Measurements from ENCODE around the gene ARMC9.

ARMC9 gene

DNA sequence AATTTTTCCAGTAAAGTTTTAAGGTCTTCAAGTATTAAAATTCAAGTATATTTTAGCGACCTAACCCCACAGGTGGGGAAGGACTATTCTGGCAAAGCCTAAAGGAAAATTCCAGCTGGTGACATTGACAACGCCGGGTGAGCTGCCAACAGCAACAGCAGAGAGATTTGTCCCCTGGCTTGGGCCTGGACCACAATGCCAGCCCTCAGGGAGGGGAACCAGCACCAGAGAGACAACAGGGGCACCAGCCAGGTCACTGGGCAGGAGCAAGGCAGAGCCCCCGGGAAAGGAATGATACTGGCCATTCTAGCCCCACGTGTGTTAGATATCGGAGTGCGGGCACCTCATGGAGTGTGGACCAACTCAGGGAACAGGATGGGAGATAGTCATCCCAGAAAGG, 95.7 kb downstream of the ARMC9 start:
- Histone ChIP-seq H3K27ac (no peak overlapping the region), H3K4me1 (no peaks in the 10 kb centered on the region), H3K27me3 (no peaks in the 10 kb centered on the region), H3K36me3 (peaks cover 10 to 67% (median 38%) of the 10 kb centered on the region in 3 donors), H3K4me3 (no peak overlapping the region), H3K9me3 (no peaks in the 10 kb centered on the region)
- TF ChIP-seq, protein P1, sequence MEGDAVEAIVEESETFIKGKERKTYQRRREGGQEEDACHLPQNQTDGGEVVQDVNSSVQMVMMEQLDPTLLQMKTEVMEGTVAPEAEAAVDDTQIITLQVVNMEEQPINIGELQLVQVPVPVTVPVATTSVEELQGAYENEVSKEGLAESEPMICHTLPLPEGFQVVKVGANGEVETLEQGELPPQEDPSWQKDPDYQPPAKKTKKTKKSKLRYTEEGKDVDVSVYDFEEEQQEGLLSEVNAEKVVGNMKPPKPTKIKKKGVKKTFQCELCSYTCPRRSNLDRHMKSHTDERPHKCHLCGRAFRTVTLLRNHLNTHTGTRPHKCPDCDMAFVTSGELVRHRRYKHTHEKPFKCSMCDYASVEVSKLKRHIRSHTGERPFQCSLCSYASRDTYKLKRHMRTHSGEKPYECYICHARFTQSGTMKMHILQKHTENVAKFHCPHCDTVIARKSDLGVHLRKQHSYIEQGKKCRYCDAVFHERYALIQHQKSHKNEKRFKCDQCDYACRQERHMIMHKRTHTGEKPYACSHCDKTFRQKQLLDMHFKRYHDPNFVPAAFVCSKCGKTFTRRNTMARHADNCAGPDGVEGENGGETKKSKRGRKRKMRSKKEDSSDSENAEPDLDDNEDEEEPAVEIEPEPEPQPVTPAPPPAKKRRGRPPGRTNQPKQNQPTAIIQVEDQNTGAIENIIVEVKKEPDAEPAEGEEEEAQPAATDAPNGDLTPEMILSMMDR (IDR thresholded peaks at IDR 0.05) = no peak
- intact Hi-C loops (cut with DNase I; ENCODE audit: low total_unique reads) = loop anchor here (10.0 kb wide), 1 partner anchor 121 kb away; no protein-coding TSS in a partner anchor
- no peak for DNase-seq

DNA sequence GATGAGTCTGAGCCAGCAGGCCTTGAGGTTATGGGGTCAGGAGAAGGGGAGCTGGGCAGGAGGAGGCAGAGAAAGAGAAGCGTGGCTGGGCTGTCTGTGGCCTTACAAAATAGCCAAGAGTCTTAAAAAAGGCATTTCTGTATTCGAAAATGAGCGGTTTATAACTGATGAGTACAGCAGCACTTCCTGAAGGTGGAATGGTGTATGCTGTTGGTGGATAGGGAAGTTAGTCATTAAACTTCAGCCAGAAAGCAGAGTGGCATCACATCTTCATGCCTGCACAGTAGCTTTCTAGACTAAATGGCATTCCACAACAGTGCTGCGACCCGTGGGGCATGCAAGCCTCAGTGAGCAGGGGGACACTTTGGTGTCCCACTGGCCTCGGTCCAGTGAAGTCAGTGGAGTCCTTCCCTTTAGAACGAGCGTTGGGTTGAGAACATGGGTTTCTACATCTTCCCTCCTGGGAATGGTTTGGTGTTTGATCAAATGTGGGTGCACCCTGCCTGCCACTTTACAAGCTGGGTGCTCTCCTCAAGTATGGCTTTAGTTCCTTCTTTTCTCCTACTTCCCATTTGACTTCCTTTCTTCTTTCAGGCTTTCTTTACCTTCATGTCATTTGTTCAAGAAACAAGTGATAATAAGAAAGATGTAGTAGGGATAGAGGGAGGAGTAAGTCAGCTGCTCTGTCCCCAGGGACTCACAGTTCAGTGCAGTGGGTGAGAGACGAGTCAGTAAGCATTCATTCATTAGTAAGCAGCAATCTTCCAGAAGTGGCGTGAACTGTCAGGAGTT, 96.3 kb downstream of the ARMC9 start:
- Histone ChIP-seq H3K4me1 (no peaks in the 10 kb centered on the region), H3K9me3 (no peaks in the 10 kb centered on the region), H3K36me3 (peaks cover 10 to 61% (median 32%) of the 10 kb centered on the region in 3 donors), H3K27me3 (no peaks in the 10 kb centered on the region), H3K27ac (no peak overlapping the region), H3K4me3 (no peak overlapping the region)
- DNase-seq = no peak
- intact Hi-C loops (cut with DNase I; ENCODE audit: low total_unique reads) = loop anchor here (10.0 kb wide), 1 partner anchor 120 kb away; no protein-coding TSS in a partner anchor
- TF ChIP-seq, protein P1 (IDR thresholded peaks at IDR 0.05) = no peak

DNA sequence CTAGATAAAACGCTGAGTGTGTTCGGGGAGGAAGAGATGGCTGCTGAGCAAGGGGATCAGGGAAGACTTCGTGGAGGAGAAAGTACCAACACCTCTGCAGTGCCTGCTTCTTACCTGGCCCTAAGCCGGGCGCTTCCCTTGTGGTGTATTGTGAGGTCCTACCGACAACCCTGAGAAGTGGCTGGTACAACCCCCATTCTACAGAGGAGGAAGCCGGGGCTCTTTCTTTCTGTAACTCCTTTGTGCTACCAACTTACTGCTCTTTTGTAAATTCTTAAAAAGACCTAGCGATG, 96.9 kb downstream of the ARMC9 start:
- Histone ChIP-seq H3K4me1 (no peaks in the 10 kb centered on the region), H3K9me3 (no peaks in the 10 kb centered on the region), H3K27me3 (no peaks in the 10 kb centered on the region), H3K27ac (no peak overlapping the region), H3K36me3 (peaks cover 10 to 59% (median 32%) of the 10 kb centered on the region in 3 donors), H3K4me3 (no peak overlapping the region)
- DNase-seq = no peak
- intact Hi-C loops (cut with DNase I; ENCODE audit: low total_unique reads) = loop anchor here (10.0 kb wide), 1 partner anchor 119 kb away; no protein-coding TSS in a partner anchor
- TF ChIP-seq, protein P1 (IDR thresholded peaks at IDR 0.05) = no peak

DNA sequence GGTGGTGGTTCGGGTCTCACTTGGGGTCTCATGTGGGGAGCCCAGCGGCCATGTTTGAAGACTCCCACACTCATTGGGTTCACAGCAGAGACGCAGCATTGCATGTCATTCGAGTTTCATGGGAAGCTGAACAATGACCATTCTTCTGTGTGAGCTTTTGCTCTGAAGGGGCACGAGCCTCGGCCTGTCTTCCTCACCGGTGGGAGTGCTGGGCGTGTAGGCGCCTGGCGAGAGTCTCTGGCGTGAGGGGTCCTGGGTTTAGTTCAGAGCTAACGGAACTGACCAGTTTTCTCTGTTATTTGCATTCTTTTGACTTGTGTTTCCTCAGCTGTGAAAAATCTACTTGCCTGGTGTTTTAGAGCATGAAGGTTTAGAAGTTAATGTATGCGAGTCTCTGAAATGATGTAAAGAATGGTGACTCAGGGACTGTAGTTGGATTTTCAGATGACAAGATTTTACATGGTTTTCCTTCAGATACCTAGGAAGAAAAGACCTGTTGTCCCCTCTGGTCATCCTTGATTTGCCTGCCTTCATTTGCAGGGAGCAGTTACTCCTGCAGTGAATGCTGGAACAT, 98.1 kb downstream of the ARMC9 start:
- DNase-seq = no peak
- TF ChIP-seq, protein P1 (IDR thresholded peaks at IDR 0.05) = no peak
- Histone ChIP-seq H3K27me3 (no peaks in the 10 kb centered on the region), H3K4me1 (no peaks in the 10 kb centered on the region), H3K36me3 (peaks cover 6 to 51% (median 27%) of the 10 kb centered on the region in 3 donors), H3K27ac (no peak overlapping the region), H3K4me3 (no peak overlapping the region), H3K9me3 (no peaks in the 10 kb centered on the region)
- intact Hi-C loops (cut with DNase I; ENCODE audit: low total_unique reads) = loop anchor here (10.0 kb wide), 1 partner anchor 118 kb away; no protein-coding TSS in a partner anchor

DNA sequence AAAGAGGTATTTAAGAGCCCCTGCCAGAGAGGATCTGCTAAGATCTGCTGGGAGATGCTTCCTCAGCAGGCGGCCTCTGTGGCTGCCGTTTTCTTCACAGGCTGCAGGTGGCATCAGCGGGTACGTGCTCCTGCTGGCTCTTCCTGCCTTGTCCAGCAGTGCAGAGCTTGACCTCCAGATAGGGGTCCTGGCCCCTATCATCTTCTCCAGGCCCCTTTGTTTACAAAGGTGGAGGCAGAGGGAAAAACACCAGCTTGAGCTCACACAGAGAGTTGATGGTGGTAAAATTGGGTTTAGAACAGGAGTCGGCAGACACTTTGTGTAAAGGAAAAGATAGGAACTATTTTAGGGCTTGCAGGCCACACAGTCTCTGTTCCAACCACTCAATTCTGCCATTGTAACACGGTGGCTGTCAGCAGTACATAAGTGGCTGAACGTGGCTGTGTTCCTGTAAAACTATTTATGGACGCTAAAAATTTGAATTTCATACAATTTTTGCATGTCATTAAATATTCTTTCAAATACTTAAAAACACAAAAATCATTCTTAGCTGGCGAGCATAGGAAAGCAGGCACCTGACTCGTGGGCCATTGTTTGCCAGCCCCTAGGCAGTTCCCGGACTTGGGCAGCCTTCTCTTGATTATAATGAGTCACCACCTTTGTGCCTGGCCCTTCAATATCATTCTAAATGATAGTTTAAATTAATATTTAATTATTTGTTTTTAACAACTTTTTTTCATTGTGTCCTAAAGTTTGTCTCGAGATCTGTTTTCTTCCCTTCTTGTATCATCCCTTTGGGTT, 98.9 kb downstream of the ARMC9 start:
- DNase-seq = peak in 1 of 2 donors; percentile 52
- Histone ChIP-seq H3K36me3 (peaks cover 6 to 43% (median 20%) of the 10 kb centered on the region in 3 donors), H3K27me3 (no peaks in the 10 kb centered on the region), H3K9me3 (no peaks in the 10 kb centered on the region), H3K27ac (no peak overlapping the region), H3K4me3 (no peak overlapping the region), H3K4me1 (no peaks in the 10 kb centered on the region)
- TF ChIP-seq, protein P1 (IDR thresholded peaks at IDR 0.05) = peak; percentile 49 to 53
- intact Hi-C loops (cut with DNase I; ENCODE audit: low total_unique reads) = loop anchor here (10.0 kb wide), 1 partner anchor 117 kb away; no protein-coding TSS in a partner anchor
